Thyroid gland (tissue), 4 donors: ENCODE measurements around the gene SLC45A1. TPM values are rescaled to one million over a fixed set of nuclear protein-coding genes. Genes with fewer than 3 reads are reported as not detected.

Experiments
- DNase-seq, 2 donors: peaks; one replicate each; pipeline ENCODE4 v3.0.0-alpha.2; 2019
- H3K27ac ChIP-seq, 3 donors: fragments of 200-600 bp; sonication (generic); 1 replicate in 2 of 3; 2 replicates in 1 of 3; pipeline ENCODE4 v1.5.1; 2016 to 2019; ENCODE audit warnings: mild to moderate bottlenecking in 1 of 3, moderate library complexity in 1 of 3
- H3K27me3 ChIP-seq: fragments of 200-600 bp; sonication (generic); one replicate; pipeline ENCODE4 v1.5.1; 2019
- H3K36me3 ChIP-seq, 2 donors: fragments of 200-600 bp; sonication (generic); one replicate each; pipeline ENCODE4 v1.5.1; 2016 to 2019
- H3K4me1 ChIP-seq, 2 donors: fragments of 200-600 bp; sonication (generic); one replicate each; pipeline ENCODE4 v1.5.1; 2017 to 2019
- H3K4me3 ChIP-seq, 3 donors: fragments of 200-600 bp; sonication (generic); replicated peaks in 1 of 3; 1 replicate in 2 of 3; 2 replicates in 1 of 3; pipeline ENCODE4 v1.5.1; 2016; ENCODE audit warnings: mild to moderate bottlenecking in 1 of 3
- H3K9me3 ChIP-seq: fragments of 200-600 bp; sonication (generic); one replicate; pipeline ENCODE4 v1.5.1; 2017
- POLR2A ChIP-seq, 2 donors: fragments of 450-650 bp; IDR thresholded peaks; one replicate each; pipeline ENCODE4 v1.6.1; 2017; ENCODE audit warnings: antibody characterized with exemption in 2 of 2, mild to moderate bottlenecking in 2 of 2, moderate library complexity in 1 of 2
- WGBS, 2 donors: methylation state at CpG; one replicate each; pipeline ENCODE4 v1.1.5; 2017; 5-methylcytosine and 5-hydroxymethylcytosine counted together
- intact Hi-C: fragments of 100-400 bp; cut with DNase I; formaldehyde crosslinking; loops from one replicate; pipeline ENCODE4 v1.15.1; 2023
- total RNA-seq, 4 donors: library from RNA; depleted of rRNA; stranded (reverse); fragments of >200 nt; gene quantifications; one replicate each; pipeline ENCODE4 v1.2.3, GENCODE V29; 2016
- TF ChIP-seq, protein P1 (sequence below), 6 experiments: fragments of 200-600 bp in 3 of 6; fragments of 450-650 bp in 3 of 6; sonication (generic) in 3 of 6; IDR thresholded peaks; one replicate each; pipeline ENCODE4 v1.5.1; 2016 to 2019; ENCODE audit warnings: antibody characterized with exemption in 6 of 6, mild to moderate bottlenecking in 2 of 6, inconsistent platforms in 1 of 6, moderate library complexity in 1 of 6

Gene SLC45A1
- total RNA-seq, 4 donors from 2014 or later, result 1.6 to 4.8 (median 3.0) TPM

- no peak overlapping the region for H3K4me3 ChIP-seq
- no peak overlapping the region for H3K27ac ChIP-seq
- H3K9me3 ChIP-seq, result no peaks in the 10 kb centered on the region
- WGBS, 2 donors, result 76% methylated on average over 22 of the region's 22 CpGs
- TF ChIP-seq POLR2A (IDR thresholded peaks at IDR 0.05), result no peak
- TF ChIP-seq, protein P1, sequence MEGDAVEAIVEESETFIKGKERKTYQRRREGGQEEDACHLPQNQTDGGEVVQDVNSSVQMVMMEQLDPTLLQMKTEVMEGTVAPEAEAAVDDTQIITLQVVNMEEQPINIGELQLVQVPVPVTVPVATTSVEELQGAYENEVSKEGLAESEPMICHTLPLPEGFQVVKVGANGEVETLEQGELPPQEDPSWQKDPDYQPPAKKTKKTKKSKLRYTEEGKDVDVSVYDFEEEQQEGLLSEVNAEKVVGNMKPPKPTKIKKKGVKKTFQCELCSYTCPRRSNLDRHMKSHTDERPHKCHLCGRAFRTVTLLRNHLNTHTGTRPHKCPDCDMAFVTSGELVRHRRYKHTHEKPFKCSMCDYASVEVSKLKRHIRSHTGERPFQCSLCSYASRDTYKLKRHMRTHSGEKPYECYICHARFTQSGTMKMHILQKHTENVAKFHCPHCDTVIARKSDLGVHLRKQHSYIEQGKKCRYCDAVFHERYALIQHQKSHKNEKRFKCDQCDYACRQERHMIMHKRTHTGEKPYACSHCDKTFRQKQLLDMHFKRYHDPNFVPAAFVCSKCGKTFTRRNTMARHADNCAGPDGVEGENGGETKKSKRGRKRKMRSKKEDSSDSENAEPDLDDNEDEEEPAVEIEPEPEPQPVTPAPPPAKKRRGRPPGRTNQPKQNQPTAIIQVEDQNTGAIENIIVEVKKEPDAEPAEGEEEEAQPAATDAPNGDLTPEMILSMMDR (IDR thresholded peaks at IDR 0.05), result no peak
- no peak for DNase-seq
- H3K27me3 ChIP-seq, result no peaks in the 10 kb centered on the region
- intact Hi-C loops, result no loop called here
- H3K4me1 ChIP-seq, result no peaks in the 10 kb centered on the region
- H3K36me3 ChIP-seq, result no peaks in the 10 kb centered on the region
Observed at GRCh38 chr1:8302081-8302956, 15.6 kb upstream of the SLC45A1 start.

GRCh38 chr1:8303141-8303540, 14.8 kb upstream of the SLC45A1 start:
- DNase-seq, result no peak
- TF ChIP-seq, protein P1 (IDR thresholded peaks at IDR 0.05), result no peak
- TF ChIP-seq POLR2A (IDR thresholded peaks at IDR 0.05), result no peak
- intact Hi-C loops, result no loop called here
- WGBS, 2 donors, result 96 to 99% methylated on average over 3 of the region's 3 CpGs
- no peaks in the 10 kb centered on the region for H3K9me3 ChIP-seq
- no peak overlapping the region for H3K4me3 ChIP-seq
- H3K27me3 ChIP-seq, result no peaks in the 10 kb centered on the region
- no peak overlapping the region for H3K27ac ChIP-seq
- no peaks in the 10 kb centered on the region for H3K4me1 ChIP-seq
- H3K36me3 ChIP-seq, result no peaks in the 10 kb centered on the region

DNA sequence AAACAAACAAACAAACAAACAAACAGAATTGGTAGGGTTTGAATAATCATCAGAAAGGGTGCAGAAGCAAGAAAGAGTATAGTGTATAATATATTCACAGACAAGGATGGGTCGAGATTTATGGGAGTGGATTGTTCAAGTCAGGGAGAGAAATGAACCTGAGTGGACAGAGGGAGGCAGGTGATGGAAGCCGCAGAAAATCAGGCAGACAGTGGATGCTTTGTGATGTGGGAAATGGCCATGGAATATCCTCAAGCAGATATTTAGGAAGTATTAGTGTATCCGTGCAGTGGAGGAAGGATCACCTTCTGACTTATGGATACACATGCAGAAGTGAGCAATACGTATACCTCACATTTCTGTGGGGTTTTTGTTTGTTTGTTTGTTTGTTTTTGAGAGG, 14.0 kb upstream of the SLC45A1 start:
- no peaks in the 10 kb centered on the region for H3K36me3 ChIP-seq
- no peaks in the 10 kb centered on the region for H3K27me3 ChIP-seq
- no peak for DNase-seq
- no peak for TF ChIP-seq POLR2A (IDR thresholded peaks at IDR 0.05)
- TF ChIP-seq, protein P1 (IDR thresholded peaks at IDR 0.05), result no peak
- WGBS, 2 donors, result 92 to 94% methylated on average over 4 of the region's 4 CpGs
- H3K4me3 ChIP-seq, result no peak overlapping the region
- intact Hi-C loops, result no loop called here
- no peak overlapping the region for H3K27ac ChIP-seq
- no peaks in the 10 kb centered on the region for H3K4me1 ChIP-seq
- H3K9me3 ChIP-seq, result no peaks in the 10 kb centered on the region

GRCh38 chr1:8307628-8308027, 10.3 kb upstream of the SLC45A1 start:
- no peak for DNase-seq
- intact Hi-C loops, result no loop called here
- Histone ChIP-seq H3K27me3 (no peaks in the 10 kb centered on the region), H3K9me3 (no peaks in the 10 kb centered on the region), H3K4me1 (peaks cover 4 to 7% of the 10 kb centered on the region in 2 donors), H3K4me3 (no peak overlapping the region), H3K27ac (no peak overlapping the region), H3K36me3 (no peaks in the 10 kb centered on the region)
- WGBS, 2 donors, result 73 to 83% methylated on average over 4 of the region's 4 CpGs
- TF ChIP-seq, protein P1 (IDR thresholded peaks at IDR 0.05), result no peak
- TF ChIP-seq POLR2A (IDR thresholded peaks at IDR 0.05), result no peak

GRCh38 chr1:8311068-8311718, 6.7 kb upstream of the SLC45A1 start:
- TF ChIP-seq POLR2A (IDR thresholded peaks at IDR 0.05), result no peak
- TF ChIP-seq, protein P1 (IDR thresholded peaks at IDR 0.05), result no peak
- intact Hi-C loops, result loop anchor here (5.0 kb wide), 1 partner anchor 279 kb away; no protein-coding TSS in a partner anchor
- WGBS, 2 donors, result 93 to 100% methylated on average over 1 of the region's 1 CpG

More at GRCh38 chr1:8311068-8311718, 6.7 kb upstream of the SLC45A1 start:
- no peak for DNase-seq
- no peaks in the 10 kb centered on the region for H3K27me3 ChIP-seq
- H3K4me3 ChIP-seq, result no peak overlapping the region
- H3K9me3 ChIP-seq, result no peaks in the 10 kb centered on the region
- no peak overlapping the region for H3K27ac ChIP-seq
- H3K36me3 ChIP-seq, result no peaks in the 10 kb centered on the region
- H3K4me1 ChIP-seq, result peaks cover 4 to 24% of the 10 kb centered on the region in 2 donors
